ENCODE measurements around the gene CEACAM21. TPM values are rescaled to one million over a fixed set of nuclear protein-coding genes. Genes with fewer than 3 reads are reported as not detected.

CEACAM21 gene
- total RNA-seq, 1 experiment from 2014 or later: not detected

DNA sequence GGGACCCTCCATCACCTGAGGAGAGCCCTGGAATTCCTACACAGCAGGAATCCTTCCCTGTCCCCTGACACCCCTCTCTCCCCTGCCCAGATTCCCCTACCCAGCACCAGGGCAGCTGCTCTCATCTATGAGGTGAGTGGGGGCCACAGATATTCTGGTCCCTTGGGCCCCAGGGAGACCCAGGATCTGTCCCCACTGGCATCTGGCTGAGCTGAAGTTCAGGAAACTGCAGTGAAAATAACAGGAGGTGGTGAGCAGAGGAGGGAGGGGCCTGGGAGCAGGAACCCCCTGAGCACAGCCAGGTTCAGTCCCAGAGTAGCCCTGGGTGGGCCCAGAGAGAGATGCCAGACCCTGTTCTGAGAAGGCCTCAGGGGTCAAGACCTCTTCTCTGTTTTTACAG, 10.1 kb downstream of the CEACAM21 start:
- no peaks in the 10 kb centered on the region for H3K36me3 ChIP-seq (replicated peaks; ENCODE audit: control insufficient read depth, insufficient read depth, low read length)
- DNase-seq: no peak
- H3K27me3 ChIP-seq (ENCODE audit: control insufficient read depth, insufficient read depth, low read length): no peaks in the 10 kb centered on the region
- H3K4me3 ChIP-seq (ENCODE audit: insufficient read depth, low read depth, low read length): no peak overlapping the region

DNA sequence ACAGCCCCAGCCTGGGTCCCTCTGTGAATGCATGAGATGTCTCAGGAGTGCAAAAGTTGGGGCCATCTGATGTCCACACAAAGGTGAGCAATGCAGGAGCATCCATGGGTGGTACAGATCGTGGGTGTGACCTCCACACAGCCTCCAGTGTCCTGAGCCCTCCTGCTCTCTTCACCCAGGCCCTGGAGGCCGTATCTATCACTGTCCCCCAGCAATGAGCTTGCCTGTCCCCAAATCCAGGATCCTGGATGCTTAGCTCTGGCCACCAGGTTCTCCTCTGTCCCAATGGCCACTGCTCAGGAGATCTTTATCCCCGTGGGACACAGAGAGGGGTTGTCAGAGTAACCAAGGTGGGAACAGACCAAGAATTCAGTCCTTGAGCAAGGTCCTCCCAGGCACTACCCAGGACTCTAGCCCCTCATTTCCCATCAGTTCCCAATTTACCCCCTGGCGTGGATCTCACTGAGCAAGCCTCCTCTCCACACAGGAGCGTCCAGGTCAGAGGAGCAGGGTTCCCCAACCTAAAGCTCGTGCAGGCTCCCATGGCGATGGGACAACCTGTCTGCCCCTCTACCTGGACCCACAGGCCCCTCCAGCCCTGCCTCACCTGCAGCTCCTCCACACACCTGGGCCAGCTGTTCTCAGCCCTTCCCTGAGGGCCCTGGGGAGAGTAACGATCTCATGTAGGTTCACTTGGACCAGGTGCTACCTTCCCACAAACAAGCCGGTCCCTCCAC, 11.3 kb downstream of the CEACAM21 start:
- Histone ChIP-seq H3K4me3 (ENCODE audit: insufficient read depth, low read depth, low read length) (no peak overlapping the region), H3K36me3 (replicated peaks; ENCODE audit: control insufficient read depth, insufficient read depth, low read length) (no peaks in the 10 kb centered on the region), H3K27me3 (ENCODE audit: control insufficient read depth, insufficient read depth, low read length) (no peaks in the 10 kb centered on the region)
- DNase-seq: no peak

DNA sequence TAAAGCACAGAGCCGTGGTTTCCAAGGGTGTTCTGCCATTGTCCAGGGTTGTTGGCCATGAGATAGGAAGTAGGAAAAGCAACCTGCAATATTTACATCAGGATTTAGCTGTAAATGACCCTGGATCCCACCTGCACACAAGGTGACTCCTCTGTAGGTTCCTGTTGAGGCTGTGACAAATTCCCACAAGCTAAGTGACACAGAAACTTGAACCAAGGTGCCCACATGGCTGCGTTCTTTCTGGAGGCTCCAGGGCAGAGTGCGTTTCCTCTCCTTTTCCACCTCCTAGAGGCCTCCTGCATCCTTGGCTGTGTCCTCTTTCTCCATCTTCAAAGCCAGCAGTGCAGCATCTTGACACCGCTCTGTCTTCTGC, 11.9 kb downstream of the CEACAM21 start:
- DNase-seq: no peak
- H3K4me3 ChIP-seq (ENCODE audit: insufficient read depth, low read depth, low read length): no peak overlapping the region

DNA sequence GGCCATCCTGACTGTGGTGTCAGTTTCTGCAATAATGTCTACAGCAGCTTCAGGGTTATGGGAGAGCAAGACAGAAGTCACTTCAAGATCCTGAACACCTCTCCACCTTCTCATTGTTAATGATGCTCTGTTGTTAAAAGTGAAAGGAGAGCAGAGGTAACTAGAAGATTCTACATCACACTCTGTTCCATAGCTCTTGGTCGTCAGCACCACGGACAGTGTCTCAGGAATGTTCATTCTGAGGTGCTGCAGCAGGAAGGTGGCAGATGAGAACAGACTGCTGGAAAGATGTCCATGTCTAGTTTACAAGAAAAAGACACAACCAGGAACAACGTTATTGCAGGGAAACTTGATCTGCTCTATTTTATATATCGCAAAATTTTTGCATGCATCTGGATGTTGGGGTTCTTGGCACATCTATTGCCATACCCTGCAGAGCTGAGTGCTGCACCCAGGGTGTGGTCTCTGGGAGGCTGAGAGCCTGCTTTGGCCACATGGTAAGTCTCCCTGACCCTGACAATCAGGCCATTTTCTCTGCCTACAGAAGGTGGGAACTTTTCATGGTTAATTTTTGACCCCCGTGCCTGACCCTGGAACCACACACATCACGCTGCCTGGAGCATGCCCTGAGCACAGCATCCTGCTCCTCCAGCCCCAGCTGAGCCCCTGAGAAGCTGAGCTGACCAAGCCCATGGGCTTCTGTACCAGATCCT, 12.7 kb downstream of the CEACAM21 start:
- Histone ChIP-seq H3K4me3 (ENCODE audit: insufficient read depth, low read depth, low read length) (no peak overlapping the region), H3K27me3 (ENCODE audit: control insufficient read depth, insufficient read depth, low read length) (no peaks in the 10 kb centered on the region), H3K36me3 (replicated peaks; ENCODE audit: control insufficient read depth, insufficient read depth, low read length) (no peaks in the 10 kb centered on the region)
- DNase-seq: peak; percentile 48

More for the DNA sequence above, 11.9 kb downstream of the CEACAM21 start:
- no peaks in the 10 kb centered on the region for H3K27me3 ChIP-seq (ENCODE audit: control insufficient read depth, insufficient read depth, low read length)
- H3K36me3 ChIP-seq (replicated peaks; ENCODE audit: control insufficient read depth, insufficient read depth, low read length): no peaks in the 10 kb centered on the region

DNA sequence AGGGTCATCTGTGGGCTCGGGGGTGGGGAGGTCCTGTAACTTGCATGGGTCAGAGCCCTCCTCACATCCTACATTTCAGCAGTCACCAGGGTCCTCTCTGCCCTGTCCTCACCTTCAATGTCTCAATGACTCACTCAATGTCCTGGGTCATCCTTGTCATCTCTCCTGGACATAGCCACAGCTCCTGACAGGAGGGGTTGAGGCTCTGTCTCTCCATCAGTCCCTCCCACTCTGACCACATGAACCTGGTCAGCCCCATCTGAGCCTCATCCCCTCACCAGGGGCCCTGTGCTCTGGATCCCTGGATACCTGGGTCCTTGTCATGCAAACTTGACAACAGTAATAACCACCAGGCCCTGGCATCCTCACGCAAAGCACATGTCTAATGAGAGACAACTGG, 13.4 kb downstream of the CEACAM21 start:
- Histone ChIP-seq H3K27me3 (ENCODE audit: control insufficient read depth, insufficient read depth, low read length) (no peaks in the 10 kb centered on the region), H3K4me3 (ENCODE audit: insufficient read depth, low read depth, low read length) (no peak overlapping the region), H3K36me3 (replicated peaks; ENCODE audit: control insufficient read depth, insufficient read depth, low read length) (no peaks in the 10 kb centered on the region)
- no peak for DNase-seq

DNA sequence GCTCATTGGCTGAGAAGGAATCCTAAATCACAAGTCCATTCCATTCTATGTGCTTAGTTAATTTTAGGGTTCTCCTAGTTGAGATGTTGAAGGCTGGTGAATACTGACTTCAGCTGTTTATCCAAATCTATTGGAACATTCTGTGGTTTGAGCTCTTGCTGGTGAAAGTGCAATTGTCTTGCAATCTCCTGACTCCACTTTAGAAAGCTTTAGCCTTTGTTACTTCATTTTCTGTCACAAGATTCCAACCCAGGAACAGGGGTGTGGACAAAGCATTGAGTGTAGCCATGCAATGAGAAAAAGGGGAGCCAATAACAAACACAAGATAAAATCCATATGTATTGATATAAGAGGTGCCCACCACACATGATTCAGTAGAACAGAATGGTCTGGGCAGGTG, 15.0 kb downstream of the CEACAM21 start:
- Histone ChIP-seq H3K36me3 (replicated peaks; ENCODE audit: control insufficient read depth, insufficient read depth, low read length) (no peaks in the 10 kb centered on the region), H3K27me3 (ENCODE audit: control insufficient read depth, insufficient read depth, low read length) (no peaks in the 10 kb centered on the region), H3K4me3 (ENCODE audit: insufficient read depth, low read depth, low read length) (no peak overlapping the region)
- no peak for DNase-seq

DNA sequence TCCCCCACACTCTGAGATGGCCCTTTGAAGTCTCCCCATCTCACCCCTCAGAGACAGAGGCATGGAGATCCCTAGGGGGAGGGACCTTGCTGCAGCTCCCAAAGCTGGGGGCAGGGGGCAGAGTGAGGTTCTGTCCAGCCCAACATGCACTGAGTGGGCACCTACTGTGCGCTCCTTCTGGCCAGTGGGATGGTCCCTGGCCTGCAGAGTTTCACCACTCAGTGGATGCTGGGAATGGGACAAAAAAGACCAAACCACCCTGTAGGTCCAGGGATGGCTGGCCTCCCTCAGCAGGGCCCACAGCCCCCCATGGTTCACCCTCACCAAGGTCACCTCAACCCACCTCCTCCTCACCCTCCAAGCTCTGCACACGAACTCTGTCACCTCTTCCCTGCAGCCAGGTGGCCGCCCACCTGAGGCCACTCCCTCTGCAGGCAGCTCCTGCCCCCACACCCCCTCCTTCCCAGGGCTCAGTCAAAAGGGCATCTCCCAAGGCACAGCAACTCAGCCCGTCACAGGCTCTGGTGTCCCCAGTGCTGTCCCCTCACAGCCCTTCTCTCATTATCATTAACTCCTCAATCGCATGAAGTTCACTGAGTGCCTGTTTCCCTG, 16.1 kb downstream of the CEACAM21 start:
- DNase-seq: no peak
- no peak overlapping the region for H3K4me3 ChIP-seq (ENCODE audit: insufficient read depth, low read depth, low read length)
- H3K27me3 ChIP-seq (ENCODE audit: control insufficient read depth, insufficient read depth, low read length): no peaks in the 10 kb centered on the region
- no peaks in the 10 kb centered on the region for H3K36me3 ChIP-seq (replicated peaks; ENCODE audit: control insufficient read depth, insufficient read depth, low read length)

DNA sequence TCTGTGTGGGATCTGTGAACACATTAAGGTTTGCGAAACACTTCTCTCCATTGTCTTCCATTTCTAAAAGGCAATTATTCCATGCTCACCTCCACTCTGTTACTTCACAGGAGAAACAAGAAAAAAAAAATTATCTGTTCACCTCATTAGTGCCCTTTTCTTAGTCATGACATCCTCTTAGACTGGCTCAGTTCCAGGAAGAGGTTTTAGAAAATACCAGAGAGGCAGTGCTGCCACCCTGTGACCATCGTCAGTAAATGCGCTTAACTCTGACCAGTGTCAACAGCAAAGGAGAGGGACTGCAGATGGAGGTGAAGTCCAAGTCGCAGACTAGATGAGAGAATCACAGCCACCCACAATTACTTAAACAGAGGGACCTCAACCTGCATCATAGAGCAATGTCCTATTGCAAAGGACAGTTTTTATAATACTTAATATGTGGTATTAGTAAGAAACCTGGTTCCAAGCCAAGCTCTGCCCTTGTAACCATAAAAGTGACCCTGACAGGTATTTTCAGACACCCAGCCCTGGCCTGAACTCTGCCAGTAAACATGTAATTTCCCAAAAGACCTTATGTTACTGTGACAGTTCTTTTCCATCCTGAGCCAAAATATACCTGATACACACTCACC, 19.4 kb downstream of the CEACAM21 start:
- no peak overlapping the region for H3K4me3 ChIP-seq (ENCODE audit: insufficient read depth, low read depth, low read length)
- DNase-seq: peak; percentile 70
- H3K36me3 ChIP-seq (replicated peaks; ENCODE audit: control insufficient read depth, insufficient read depth, low read length): no peaks in the 10 kb centered on the region
- H3K27me3 ChIP-seq (ENCODE audit: control insufficient read depth, insufficient read depth, low read length): no peaks in the 10 kb centered on the region

DNA sequence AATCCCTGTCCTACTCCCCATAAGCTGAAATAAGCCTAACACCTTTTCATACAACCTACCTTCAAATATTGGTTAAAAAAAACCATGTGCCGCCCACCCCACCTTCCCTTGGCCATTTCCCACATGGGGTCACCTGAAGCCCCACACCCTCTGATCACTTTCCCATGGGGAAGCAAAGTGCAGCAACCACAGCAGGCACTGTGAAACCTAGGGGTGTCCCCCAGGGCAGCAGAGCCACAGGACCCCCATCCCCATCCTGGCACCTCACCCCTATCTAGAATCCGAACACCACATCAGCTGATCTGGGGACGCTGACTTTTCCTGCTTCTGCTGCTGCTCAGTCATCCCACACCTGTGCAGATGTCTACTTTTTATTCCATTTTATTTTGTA, 19.9 kb downstream of the CEACAM21 start:
- H3K36me3 ChIP-seq (replicated peaks; ENCODE audit: control insufficient read depth, insufficient read depth, low read length): no peaks in the 10 kb centered on the region
- no peaks in the 10 kb centered on the region for H3K27me3 ChIP-seq (ENCODE audit: control insufficient read depth, insufficient read depth, low read length)
- no peak overlapping the region for H3K4me3 ChIP-seq (ENCODE audit: insufficient read depth, low read depth, low read length)
- DNase-seq: no peak

DNA sequence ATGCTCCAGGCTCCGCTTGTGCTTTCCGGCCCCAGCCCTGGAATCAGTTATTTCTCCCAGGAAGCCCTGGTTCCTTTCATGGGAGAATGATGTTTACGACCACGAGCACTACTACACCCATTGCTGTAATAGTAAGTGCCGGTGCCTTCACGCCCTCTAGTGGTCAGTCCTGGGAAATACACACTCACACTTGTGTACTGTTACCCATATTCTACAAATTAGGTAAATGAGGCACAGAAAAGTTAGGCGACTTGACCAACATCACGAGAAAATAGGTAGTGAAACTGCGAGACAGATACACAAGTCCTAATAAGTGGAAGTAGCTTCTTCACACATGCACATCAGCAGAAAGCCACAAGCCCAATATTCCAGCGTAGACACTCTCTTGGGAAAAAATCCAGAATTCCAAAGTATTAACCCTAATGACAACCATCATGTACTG, 21.7 kb downstream of the CEACAM21 start:
- no peaks in the 10 kb centered on the region for H3K27me3 ChIP-seq (ENCODE audit: control insufficient read depth, insufficient read depth, low read length)
- DNase-seq: peak; percentile 81

DNA sequence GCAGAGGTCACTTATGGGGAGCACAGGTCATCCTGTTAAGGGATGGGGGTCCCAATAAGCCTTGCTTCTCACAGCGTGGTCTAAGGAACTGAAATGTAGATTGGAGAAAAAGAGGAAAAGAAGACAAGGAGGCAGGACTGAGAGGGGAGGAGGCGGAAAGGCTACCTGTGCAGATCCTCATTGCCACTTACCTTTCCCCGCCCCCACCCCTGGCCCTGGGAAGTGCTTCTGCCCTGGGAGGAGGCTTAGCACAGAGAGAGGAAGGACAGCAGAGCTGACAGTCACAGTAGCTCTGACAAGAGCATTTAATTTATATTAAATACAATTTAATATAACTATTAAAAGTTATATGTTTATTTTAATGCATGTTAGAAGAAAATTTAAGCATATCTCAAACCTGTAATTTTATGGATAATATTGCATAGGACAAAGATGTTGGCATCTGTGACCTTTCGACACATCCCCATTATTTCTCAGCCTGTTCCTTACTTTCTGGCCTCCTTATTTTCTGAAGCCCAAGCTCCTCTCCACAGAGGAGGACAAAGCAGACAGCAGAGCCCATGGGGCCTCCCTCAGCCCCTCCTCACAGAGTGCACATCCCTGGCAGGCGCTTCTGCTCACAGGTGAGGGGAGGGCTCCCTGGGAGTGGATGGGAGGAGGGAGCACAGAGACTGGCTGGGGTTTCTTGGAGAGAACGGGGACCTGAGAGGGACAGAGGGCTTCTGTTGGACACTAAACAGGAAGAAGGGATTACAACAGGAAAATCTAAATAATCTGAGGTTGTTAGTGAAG, 23.4 kb downstream of the CEACAM21 start:
- Histone ChIP-seq H3K36me3 (replicated peaks; ENCODE audit: control insufficient read depth, insufficient read depth, low read length) (no peaks in the 10 kb centered on the region), H3K4me3 (ENCODE audit: insufficient read depth, low read depth, low read length) (no peak overlapping the region), H3K27me3 (ENCODE audit: control insufficient read depth, insufficient read depth, low read length) (no peaks in the 10 kb centered on the region)
- DNase-seq: no peak

More for the DNA sequence above, 21.7 kb downstream of the CEACAM21 start:
- Histone ChIP-seq H3K4me3 (ENCODE audit: insufficient read depth, low read depth, low read length) (no peak overlapping the region), H3K36me3 (replicated peaks; ENCODE audit: control insufficient read depth, insufficient read depth, low read length) (no peaks in the 10 kb centered on the region)

DNA sequence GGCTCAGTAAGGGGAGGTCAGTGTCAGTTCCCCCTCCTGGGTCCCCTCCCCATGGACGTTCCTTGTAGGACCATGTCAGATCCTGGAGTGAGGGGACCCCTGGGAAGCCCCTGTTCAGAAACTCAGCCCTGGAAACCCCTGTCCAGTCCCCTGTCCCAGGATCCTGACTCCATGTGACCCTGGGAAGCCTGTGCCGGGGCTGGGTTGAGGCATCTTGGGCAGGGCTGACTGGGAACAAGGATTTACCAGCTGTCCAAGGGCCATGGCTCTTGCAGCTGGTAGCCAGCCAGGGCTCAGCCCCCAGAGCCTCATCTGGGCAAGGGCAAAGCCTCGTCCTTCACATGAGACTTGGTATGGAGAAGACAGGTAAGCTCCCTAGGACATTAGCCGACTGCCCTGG, 25.8 kb downstream of the CEACAM21 start:
- no peak for DNase-seq
- Histone ChIP-seq H3K27me3 (ENCODE audit: control insufficient read depth, insufficient read depth, low read length) (no peaks in the 10 kb centered on the region), H3K4me3 (ENCODE audit: insufficient read depth, low read depth, low read length) (no peak overlapping the region), H3K36me3 (replicated peaks; ENCODE audit: control insufficient read depth, insufficient read depth, low read length) (no peaks in the 10 kb centered on the region)

DNA sequence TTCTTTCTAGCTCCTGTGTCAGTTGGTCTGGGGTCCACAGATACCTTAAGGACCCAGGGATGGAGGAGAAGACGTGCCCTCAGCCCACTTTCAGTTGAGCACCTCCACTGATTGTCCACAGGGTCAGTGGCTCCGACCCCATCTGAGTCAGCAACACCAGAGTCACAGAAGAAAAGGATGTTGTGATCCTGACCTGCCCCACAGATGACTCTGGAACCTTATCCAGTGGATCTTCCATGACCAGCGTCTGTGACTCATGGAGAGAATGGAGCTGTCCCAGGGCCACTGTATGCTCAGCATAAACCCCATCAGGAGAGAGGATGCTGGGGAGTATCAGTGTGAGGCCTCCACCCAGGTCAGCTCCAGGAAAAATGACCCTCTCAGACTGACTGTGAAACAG, 28.9 kb downstream of the CEACAM21 start:
- no peaks in the 10 kb centered on the region for H3K36me3 ChIP-seq (replicated peaks; ENCODE audit: control insufficient read depth, insufficient read depth, low read length)
- no peak for DNase-seq
- no peaks in the 10 kb centered on the region for H3K27me3 ChIP-seq (ENCODE audit: control insufficient read depth, insufficient read depth, low read length)
- H3K4me3 ChIP-seq (ENCODE audit: insufficient read depth, low read depth, low read length): no peak overlapping the region

DNA sequence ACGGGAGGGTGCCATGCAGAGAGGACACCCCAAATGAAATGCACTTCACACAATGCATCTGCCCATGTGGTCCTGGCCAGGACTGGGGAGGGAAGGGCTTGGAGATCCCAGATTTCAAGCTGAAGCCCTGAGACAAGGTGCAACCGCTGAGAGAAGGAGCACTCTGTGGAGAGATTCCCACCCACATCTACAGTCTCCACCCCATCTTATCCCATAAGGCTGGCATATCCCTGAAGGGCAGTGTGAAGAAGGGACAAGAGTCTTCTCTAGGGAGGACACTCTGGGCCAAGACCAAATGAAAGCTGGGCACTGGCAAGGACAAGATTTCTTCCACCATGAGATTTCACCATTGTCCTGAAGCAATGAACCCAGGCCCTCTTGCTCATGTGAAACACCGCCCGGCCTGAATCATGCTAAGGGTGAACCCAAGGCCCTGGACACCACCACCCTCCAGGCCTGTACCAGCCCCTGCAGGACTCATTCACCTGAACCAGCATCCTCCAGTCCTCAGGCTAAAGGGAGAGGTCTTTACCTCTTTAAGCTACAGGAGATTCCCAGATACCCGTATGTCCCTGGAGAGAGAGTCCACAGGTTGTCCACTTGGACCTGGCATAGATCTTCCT, 30.4 kb downstream of the CEACAM21 start:
- Histone ChIP-seq H3K36me3 (replicated peaks; ENCODE audit: control insufficient read depth, insufficient read depth, low read length) (no peaks in the 10 kb centered on the region), H3K4me3 (ENCODE audit: insufficient read depth, low read depth, low read length) (no peak overlapping the region), H3K27me3 (ENCODE audit: control insufficient read depth, insufficient read depth, low read length) (no peaks in the 10 kb centered on the region)
- no peak for DNase-seq
